HTERT RPE-1 (cell line): ENCODE data around the gene RASSF7.
"Not testable (repeated sequence)": the region's sequence is repeated elsewhere in the genome, so short reads cannot be mapped to it uniquely, and the experiment has no call there.

Experiments
- in situ Hi-C: fragments of 300-500 bp; cut with MboI; formaldehyde crosslinking; loops from 4 replicates; pipeline ENCODE4 v1.14.3; 2020; ENCODE audit warnings: low sequenced_read_pairs

The RASSF7 gene, protein sequence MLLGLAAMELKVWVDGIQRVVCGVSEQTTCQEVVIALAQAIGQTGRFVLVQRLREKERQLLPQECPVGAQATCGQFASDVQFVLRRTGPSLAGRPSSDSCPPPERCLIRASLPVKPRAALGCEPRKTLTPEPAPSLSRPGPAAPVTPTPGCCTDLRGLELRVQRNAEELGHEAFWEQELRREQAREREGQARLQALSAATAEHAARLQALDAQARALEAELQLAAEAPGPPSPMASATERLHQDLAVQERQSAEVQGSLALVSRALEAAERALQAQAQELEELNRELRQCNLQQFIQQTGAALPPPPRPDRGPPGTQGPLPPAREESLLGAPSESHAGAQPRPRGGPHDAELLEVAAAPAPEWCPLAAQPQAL

DNA sequence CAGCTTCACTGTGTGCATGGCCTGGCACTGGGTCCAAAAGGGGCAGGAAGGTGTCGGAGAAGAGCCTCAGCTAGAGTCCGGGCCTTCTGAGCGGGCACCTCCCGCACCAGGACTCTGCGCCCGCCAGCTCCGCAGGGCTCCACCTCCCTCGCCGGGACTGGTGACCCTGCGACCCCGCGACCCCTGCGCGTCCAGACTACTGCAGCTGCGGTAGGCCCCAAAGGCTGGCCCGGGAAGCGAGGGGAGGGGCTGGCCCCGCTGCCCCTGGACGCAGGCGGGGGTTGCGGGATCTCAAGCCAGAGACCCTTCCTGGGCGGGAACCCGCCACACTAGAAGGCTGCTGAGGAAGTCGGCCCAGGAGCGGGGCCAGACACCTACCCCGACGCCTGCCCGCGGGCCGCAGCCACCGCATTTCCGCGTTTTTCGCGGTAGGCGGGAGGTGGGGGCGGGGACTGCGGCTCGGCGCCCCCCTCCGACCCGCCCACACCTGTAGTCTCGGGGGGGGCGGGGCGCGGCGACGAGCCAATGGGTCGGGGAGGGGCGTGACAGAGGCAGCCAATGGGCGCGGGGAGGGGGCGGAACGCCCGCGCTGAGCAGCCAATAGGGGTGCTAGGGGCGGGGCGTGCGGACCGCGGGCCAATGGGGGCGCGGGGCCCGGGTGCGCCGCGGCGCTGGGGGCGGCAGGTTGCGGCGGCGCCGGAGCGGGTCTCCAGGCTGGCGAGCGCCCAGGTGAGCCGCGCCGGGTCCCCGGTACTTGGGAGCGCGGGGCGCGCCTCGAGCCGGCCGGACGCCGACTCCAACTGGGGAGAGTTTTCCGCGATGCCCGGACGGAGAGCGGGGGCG lies at the start of gene RASSF7, which contains the start of gene LMNTD2:
Gene RASSF7, plus strand, starts transcription at position 666 of the 843 bp plus-strand sequence. CDS start 799 bp downstream, outside the sequence.
Gene LMNTD2, minus strand, starts transcription at position 434 of the 843 bp plus-strand sequence. Its CDS starts 22 bp downstream, at position 412.
- in situ Hi-C loops: no loop called here

DNA sequence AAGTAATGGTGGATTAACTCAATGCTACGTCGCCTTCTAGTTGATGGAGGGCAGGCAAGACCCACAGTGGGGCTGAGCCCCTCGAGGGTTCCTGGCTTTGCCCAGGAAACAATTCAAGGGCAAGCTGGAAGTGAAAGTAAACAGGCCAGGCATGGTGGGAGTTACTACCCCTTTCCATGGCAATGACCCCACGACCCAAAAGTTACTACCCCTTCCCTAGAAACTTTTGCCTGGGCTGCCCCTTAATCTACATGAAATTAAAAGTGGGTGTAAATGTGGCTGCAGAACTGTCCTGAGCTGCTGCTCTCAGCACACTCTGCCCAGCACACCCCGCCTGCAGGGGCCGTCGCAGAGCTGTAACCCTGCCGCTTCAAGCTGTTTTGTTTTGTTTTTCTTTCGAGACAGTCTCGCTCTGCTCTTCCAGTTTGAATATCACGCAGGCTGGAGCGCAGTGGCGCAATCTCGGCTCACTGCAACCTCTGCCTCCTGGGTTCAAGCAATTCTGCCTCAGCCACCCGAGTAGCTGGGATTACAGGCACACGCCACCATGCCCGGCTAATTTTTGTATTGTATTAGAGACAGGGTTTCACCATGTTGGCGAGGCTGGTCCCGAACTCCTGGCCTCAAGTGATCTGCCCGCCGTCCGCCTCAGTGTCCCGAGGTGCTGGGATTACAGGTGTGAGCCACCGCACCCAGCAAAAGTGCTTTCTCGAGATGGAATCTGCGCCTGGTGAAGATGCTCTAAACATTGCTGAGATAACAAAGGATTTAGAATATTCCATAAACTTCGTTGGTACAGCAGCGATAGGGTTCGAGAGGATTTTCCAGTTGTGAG lies 47.8 kb upstream of the RASSF7 start:
- in situ Hi-C loops: no loop called here

DNA sequence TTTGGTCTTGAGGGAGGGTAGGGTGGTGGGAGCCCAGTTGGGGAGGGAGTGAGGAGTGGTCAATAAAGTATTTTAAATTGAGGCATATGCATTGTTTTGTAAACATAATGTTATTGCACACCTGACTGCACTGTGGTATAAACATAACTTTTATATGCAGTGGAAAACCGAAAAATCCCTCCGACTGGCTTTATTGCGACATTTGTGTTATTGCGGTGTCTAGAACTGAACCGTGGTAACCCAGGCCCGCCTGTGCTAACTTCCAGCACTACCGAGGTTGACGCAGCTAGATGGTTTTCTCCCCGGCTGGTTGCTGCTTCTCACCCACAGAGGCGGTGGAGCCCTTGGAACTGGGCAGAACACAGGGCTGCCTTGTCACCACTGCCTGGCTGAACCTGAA lies 46.2 kb upstream of the RASSF7 start:
- in situ Hi-C loops: no loop called here

DNA sequence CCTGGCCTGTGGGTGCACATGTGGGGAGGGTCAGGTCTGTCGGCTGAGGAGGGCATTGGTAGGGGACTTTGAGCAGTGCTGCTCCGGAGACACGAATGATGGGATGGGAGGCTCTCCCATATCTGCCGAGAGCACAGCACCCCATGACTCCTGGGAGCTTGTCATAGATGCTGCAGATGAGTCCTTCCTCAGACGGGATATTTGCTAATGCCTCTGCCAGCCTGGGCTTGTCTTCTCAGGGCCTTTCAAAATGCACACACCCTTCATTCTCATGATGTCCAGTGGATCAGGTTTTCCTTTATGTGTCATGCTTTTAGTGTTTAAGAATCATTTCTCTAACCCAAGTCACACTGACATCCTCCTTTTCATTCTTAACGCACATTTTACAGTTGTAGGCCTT lies 45.6 kb upstream of the RASSF7 start:
- in situ Hi-C loops: no loop called here

DNA sequence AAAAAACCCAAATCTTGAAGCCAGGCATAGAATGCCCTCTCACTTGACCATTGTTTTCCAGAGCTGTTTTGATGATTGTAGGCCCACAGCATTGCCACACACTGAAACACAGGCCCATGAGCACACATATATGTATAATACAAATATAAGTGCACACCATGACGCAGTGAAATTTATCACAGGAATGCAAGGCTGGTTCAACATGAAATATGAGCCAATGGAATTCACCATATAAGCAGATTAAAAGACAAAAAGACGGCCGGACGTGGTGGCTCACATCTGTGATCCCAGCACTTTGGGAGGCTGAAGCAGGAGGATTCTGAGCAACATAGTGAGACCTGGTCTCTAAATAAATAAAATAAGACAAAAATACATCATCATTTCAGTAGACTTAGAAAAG lies 44.4 kb upstream of the RASSF7 start:
- in situ Hi-C loops: no loop called here

DNA sequence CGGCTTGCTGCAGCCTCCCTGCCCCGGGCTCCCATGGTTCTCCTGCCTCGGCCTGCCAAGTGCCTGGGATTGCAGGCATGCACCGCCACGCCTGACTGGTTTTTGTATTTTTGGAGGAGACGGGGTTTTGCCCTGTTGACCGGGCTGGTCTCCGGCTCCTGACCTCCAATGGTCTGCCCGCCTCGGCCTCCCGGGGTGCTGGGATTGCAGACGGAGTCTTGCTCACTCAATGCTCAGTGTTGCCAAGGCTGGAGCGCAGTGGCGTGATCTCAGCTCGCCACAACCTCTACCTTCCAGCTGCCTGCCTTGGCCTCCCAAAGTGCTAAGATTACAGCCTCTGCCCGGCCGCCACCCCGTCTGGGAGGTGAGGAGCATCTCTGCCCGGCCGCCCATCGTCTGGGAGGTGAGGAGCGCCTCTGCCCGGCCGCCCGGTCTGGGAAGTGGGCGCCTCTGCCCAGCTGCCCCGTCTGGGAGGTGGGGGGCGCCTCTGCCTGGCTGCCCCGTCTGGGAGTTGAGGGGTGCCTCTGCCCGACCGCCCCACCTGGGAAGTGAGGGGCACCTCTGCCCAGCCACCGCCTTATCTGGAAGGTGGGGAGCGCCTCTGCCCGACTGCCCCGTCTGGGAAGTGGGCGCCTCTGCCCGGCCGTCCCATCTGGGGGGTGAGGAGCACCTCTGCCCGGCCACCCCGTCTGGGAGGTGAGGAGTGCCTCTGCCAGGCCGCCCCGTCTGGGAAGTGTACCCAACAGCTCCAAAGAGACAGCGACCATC lies 43.7 kb upstream of the RASSF7 start:
- in situ Hi-C loops: not testable (repeated sequence)

DNA sequence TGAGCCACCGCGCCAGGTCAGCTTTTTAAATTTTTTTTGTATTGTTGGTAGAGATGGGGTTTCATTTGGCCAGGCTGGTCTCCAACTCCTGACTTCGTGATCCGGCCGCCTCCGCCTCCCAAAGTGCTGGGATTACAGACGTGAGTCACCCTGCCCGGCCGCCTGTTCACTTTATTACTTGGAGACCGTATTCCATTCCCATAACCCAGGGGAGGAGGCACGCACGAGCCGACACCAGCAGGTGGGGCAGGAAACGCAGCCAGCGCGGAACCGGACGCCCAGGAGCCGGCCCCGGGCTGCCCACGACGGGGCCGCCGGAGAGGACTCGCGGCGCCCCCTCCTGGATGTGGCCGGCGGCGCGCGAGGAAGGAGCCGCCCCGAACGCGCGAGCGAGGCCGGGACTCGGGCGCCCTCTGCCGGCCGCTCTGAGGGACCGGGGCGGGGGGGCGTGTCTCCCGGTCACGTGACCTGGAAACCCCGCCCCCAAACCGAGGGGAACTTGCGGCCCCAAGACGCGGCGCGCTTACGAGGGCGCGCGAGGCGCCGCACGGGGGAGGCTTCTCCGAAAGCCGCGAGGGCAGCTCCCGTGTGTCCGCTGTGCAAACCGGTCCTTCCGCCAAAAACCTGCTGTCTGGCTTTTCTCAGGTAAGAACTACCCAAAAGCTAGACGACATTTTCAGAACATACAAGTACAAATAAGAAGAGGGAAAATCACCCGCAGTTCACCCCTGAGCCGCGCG lies 42.1 kb upstream of the RASSF7 start:
- in situ Hi-C loops: no loop called here

DNA sequence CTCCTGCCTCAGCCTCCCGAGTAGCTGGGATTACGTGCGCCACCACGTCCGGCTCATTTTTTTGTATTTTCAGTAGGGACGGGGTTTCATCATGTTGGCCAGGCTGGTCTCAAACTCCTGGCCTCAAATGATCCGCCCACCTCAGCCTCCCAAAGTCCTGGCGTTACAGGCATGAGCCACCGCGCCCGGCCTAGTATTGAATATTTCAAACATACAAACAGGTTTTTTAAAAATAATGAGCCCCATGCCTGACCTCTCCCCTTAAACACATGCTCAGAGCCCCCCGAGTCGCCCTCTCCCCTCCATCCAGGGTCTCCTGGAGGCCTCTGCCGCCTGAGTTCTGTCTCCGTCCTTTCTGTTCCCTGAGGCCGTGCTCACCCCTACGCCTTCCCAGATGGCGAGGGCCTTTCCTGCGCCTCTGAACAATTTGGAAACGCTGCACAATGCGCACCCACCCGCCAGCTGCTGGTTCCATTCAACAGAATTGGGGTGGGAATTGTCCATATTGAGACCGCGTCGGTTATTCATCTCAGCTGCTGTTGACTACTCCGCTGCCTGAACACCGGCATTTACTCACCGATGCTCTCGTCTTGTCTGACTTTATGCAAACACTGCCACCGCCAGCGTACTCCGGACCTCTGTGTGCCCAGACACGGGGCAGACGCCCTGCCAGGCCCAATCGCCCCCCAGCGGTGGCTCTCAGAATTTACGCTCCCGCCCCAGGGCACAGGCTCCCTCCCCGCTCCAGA lies 40.2 kb upstream of the RASSF7 start:
- in situ Hi-C loops: no loop called here

DNA sequence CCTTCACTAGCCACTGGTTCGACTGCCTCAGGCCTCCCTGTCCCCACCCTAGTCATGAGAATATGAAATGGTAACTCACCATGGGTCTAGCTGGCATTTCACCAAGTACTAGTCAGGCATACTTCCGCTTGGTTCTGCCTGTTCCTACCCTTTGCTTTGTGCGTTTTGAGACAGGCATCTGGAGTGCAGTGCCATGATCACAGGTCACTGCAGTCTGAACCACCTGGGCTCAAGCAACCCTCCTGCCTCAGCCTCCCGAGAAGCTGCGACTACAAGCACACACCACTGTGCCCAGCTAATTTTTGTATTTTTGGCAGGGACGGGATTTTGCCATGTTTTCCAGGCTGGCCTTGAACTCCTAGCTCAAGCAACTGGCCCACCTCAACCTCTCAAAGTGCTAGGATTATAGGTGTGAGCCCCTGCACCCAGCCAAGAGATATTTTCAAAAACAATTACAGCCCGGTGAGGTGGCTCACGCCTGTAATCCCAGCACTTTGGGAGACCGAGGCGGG lies 39.5 kb upstream of the RASSF7 start:
- in situ Hi-C loops: no loop called here

DNA sequence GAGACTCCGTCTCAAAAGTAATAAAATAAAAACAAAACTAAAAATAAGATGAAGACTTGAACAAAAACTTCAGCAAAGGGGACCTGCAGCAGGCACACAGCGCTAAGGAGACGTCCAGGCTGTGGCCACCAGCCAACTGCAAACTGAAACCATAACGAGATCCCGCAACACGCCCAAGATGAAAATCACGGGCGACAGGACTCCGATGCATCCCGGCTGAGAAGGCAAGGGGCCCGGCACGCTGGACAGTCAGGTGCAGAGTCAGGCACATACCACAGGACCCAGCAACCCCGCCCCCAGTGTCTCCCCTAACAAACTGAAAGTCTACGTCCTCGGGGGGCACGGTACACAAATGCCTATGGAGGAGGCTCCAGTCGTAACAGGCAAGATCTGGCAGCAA lies 34.6 kb upstream of the RASSF7 start:
- in situ Hi-C loops: no loop called here

DNA sequence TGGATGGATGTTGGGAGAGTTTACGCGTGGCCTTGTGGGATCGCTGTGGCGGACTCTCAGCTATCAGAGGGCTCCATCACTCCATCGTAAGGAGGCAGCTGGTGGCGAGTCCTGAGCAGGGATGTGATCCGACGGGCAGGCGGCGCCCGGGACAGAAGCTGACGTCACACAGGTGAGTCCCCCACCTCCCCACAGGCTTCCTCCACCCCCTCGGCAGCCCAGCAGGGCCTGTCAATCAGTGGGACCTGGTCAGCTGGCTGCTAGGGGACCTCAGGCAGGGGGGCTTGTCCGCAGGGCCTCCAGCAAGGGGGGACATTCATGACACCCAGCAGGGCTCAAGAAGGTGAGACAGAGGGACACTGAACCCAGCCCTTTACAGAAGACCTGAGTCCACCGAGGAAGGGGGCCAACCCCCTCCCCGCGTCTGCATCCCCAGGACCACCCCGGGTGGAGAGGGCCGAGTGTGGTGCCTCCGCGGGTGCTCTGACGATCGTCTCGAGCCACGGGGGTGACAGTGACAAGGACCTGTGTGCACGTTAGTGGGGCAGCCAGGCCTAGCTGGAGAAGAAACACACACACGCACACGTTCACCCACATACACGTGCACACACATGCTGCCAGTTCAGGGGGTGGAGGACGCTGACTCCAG lies 32.5 kb upstream of the RASSF7 start:
- in situ Hi-C loops: no loop called here

DNA sequence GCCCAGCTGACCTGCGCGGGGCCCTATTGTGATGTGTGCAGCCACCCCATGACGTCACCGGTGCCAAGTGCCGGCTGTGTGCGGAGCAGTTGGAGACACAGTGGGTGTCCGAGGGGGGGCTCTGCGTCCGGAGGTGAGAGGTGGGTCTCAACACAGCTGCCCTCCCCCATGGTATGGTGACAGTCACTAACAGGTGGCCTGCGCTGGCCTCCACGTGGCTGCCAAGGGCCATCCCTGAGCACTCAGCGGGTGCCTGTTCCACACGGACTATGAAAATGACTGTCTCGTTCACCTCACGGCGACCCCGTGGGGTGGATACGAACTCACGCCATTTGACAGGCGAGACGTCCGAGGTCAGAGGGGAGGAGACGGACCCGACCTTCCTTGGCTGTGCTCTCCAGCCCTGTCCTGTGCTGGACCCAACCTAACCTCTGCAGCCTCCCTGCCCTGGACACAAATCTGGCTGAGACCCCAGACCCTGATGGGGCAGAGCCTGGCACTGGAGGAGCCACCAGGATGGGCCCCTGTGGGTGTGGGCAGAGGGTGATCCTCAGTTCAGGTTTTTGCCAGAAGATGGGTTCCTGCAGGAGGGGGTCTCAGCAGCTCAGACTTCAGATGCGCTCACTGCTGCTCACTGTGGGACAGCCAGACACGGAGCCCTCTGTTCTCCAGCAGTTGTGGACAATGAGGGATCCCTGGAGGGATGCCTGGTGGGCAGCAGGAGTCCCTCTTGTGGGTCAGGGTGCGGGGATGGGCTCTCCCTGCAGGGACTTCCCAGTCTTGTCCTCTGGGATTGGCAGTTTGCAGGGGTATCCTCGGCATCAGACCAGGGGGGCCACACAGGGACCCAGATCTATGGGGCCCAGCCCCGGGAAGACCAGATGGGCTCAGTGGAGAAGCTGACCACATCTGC lies 31.7 kb upstream of the RASSF7 start:
- in situ Hi-C loops: no loop called here

DNA sequence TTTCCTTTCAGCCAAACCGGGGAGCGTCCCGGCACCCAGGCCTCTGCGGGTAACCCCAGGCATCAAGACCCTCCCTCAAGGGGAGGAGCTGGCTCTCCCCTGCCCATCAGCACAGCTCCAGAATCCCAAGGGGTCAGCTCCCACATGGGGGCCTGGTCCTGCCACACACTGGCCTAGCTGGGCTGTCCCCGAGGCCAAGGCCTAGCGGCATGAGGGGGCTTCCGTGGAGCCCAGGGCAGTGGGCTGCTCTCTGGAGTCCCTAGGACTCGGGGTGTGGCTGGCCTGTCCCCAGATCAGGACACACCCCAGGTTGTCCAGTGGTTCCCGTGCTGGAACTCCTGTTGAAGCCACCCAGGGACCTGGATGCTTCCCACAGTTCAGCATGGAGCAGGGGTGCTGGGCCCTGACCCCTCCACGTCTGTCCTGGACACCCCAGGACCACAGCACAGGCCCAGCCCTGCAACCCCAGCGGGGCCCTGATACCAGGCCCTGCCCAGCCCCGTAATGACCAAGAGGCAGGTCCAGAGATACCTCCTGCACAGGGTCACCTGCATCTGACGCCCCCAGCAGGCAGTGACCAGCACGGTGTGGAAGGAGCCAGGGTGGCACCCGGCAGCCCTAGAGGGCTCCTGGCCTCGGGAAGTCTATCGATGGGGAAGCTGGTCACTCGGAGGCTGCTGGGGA lies 30.9 kb upstream of the RASSF7 start:
- in situ Hi-C loops: no loop called here

DNA sequence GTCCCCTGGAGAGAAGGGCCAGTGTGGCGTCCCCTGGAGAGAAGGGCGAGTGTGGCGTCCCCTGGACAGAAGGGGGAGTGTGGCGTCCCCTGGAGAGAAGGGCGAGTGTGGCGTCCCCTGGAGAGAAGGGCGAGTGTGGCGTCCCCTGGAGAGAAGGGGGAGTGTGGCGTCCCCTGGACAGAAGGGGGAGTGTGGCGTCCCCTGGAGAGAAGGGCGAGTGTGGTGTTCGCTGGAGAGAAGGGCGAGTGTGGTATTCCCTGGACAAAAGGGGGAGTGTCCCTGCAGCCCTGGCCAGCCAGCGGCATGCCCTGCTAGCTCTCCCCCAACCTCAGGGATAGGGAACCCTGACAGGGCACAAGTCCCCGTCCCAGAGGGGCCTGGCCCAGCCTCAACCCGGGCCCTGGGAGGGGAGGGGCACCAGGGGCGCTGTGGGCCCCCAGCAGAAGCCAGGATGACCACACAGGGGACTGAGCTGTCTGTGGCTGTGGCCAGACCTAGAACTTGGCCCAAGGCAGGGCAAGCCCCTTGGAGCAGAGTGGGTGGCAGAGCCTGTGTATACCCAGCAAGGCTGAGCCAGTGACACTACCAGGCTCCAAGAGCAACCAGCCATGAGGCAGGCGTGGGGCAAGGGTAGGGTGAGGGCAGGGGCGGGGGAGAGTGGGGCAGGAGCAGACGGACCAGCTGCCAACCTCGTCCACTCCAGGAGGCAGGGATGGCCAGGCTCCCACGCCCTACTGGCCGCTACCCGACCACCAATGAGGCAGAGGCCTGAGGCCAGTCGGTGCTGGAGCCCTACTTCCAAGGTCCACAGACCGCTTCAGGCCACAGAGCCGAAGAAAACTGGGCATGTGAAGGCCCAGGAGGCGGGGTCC lies 29.6 kb upstream of the RASSF7 start:
- in situ Hi-C loops: no loop called here

DNA sequence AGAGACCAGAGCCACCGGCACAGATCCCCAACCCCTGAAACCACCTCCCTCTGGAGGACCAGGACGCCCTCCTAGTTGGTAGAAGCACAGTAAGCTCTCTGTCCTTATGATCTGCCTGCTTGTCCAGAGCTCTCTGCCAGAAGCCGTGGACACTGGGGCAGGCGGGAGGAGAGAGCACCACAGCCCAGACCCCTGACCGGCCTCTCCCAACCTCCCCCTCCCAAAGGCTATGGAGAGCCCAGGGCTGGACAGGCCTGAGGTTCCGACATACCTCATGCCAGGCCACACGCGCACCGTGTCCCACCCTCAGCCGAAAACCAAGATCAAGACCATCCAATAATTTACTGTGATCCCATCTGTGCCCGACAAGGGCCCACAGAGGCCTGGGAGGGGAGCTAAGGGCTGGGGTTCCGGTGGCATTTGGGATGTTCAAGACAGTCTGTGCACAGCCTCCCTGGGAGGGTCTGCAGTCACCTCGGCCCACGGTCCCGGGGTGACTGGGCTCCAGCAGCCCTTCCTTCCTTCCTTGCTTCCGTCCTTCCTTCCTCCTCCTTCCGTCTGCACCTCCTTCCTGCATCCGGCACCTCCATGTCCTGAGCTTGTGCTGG lies 28.7 kb upstream of the RASSF7 start:
- in situ Hi-C loops: no loop called here
